SK-N-SH treated with all-trans-retinoic acid at 6 μM for 48 hours (cell line): ENCODE results near the gene KLF5.
A peak's percentile ranks its signal among the peaks of the same experiment; 100 is the strongest.
"Not testable (repeated sequence)": the region's sequence is repeated elsewhere in the genome, so short reads cannot be mapped to it uniquely, and the experiment has no call there.

Experiments used
- ATAC-seq: fragments of 200-7000 bp; cut with Tn5 transposase; 3 replicates; pipeline ENCODE4 v1.9.1; 2020; ENCODE audit warnings: mild to moderate bottlenecking, moderate library complexity
- ARNTL ChIP-seq: fragments of 450-650 bp; formaldehyde crosslinking; IDR thresholded peaks from 2 replicates; pipeline ENCODE4 v1.5.0; 2020; ENCODE audit warnings: low read depth, mild to moderate bottlenecking, moderate library complexity, borderline replicate concordance
- BACH2 ChIP-seq: fragments of 250-450 bp; sonication (Bioruptor Pico); IDR thresholded peaks from 2 replicates; pipeline ENCODE4 v1.9.0; 2021; ENCODE audit warnings: mild to moderate bottlenecking, borderline replicate concordance
- CREB5 ChIP-seq: fragments of 250-450 bp; sonication (Bioruptor Pico); IDR thresholded peaks from 2 replicates; pipeline ENCODE4 v1.5.1; 2020; ENCODE audit warnings: low read depth, mild to moderate bottlenecking, moderate library complexity
- CSRNP3 ChIP-seq: fragments of 250-450 bp; sonication (Bioruptor Pico); IDR thresholded peaks from 2 replicates; pipeline ENCODE4 v1.5.1; 2021; ENCODE audit warnings: mild to moderate bottlenecking, moderate library complexity
- GLIS3 ChIP-seq: fragments of 250-450 bp; sonication (Bioruptor Pico); IDR thresholded peaks from 2 replicates; pipeline ENCODE4 v1.5.0; 2020; ENCODE audit warnings: mild to moderate bottlenecking, moderate library complexity
- ISL1 ChIP-seq: fragments of 250-450 bp; sonication (Bioruptor Pico); IDR thresholded peaks from 2 replicates; pipeline ENCODE4 v2.1.2; 2022; ENCODE audit warnings: mild to moderate bottlenecking, moderate library complexity
- OSR1 ChIP-seq: fragments of 250-450 bp; sonication (Bioruptor Pico); IDR thresholded peaks from 2 replicates; pipeline ENCODE4 v1.8.0; 2022; ENCODE audit warnings: moderate library complexity, mild to moderate bottlenecking, inconsistent platforms
- PATZ1 ChIP-seq: fragments of 250-450 bp; sonication (Bioruptor Pico); IDR thresholded peaks from 2 replicates; pipeline ENCODE4 v1.8.0; 2020; ENCODE audit warnings: mild to moderate bottlenecking, moderate library complexity, borderline replicate concordance
- POU6F1 ChIP-seq: fragments of 250-450 bp; sonication (Bioruptor Pico); IDR thresholded peaks from 2 replicates; pipeline ENCODE4 v1.8.0; 2021; ENCODE audit warnings: low read depth, mild to moderate bottlenecking, moderate library complexity, borderline replicate concordance
- PPARA ChIP-seq: fragments of 250-450 bp; sonication (Bioruptor Pico); IDR thresholded peaks from 2 replicates; pipeline ENCODE4 v1.5.0; 2020; ENCODE audit warnings: mild to moderate bottlenecking, borderline replicate concordance
- RARB ChIP-seq: fragments of 250-450 bp; sonication (Bioruptor Pico); IDR thresholded peaks from 2 replicates; pipeline ENCODE4 v1.8.0; 2021; ENCODE audit warnings: mild to moderate bottlenecking, moderate library complexity
- TCF4 ChIP-seq: fragments of 250-450 bp; sonication (Bioruptor Pico); IDR thresholded peaks from 2 replicates; pipeline ENCODE4 v1.8.0; 2021; ENCODE audit warnings: mild to moderate bottlenecking, moderate library complexity, borderline replicate concordance
- TOX ChIP-seq: fragments of 250-450 bp; sonication (Bioruptor Pico); IDR thresholded peaks from 2 replicates; pipeline ENCODE4 v1.8.0; 2021; ENCODE audit warnings: mild to moderate bottlenecking, moderate library complexity, borderline replicate concordance
- TSHZ2 ChIP-seq: fragments of 250-450 bp; sonication (Bioruptor Pico); IDR thresholded peaks from 2 replicates; pipeline ENCODE4 v1.5.0; 2020; ENCODE audit warnings: mild to moderate bottlenecking, moderate library complexity
- ZC3H10 ChIP-seq: fragments of 250-450 bp; sonication (Bioruptor Pico); IDR thresholded peaks from 2 replicates; pipeline ENCODE4 v1.5.1; 2021; ENCODE audit warnings: mild to moderate bottlenecking, moderate library complexity
- ZFP3 ChIP-seq: fragments of 250-450 bp; sonication (Bioruptor Pico); IDR thresholded peaks from 2 replicates; pipeline ENCODE4 v1.5.0; 2020; ENCODE audit warnings: mild to moderate bottlenecking, moderate library complexity
- ZNF565 ChIP-seq: fragments of 450-650 bp; formaldehyde crosslinking; conservative IDR thresholded peaks from 2 replicates; pipeline ENCODE4 v1.5.0; 2020; ENCODE audit warnings: low read depth, mild to moderate bottlenecking, moderate library complexity
- ZNF70 ChIP-seq: fragments of 450-650 bp; formaldehyde crosslinking; IDR thresholded peaks from 2 replicates; pipeline ENCODE4 v1.5.0; 2020; ENCODE audit warnings: mild to moderate bottlenecking, moderate library complexity
- ZNF8 ChIP-seq: fragments of 450-650 bp; formaldehyde crosslinking; IDR thresholded peaks from 2 replicates; pipeline ENCODE4 v1.5.0; 2020; ENCODE audit warnings: mild to moderate bottlenecking, moderate library complexity

KLF5 gene

GRCh38 chr13:73045031-73045430, 13.8 kb upstream of the KLF5 start:
- no peak for TF ChIP-seq POU6F1 (CRISPR knock-in tag)
- no peak for TF ChIP-seq PPARA
- no peak for TF ChIP-seq ZC3H10 (CRISPR knock-in tag)
- TF ChIP-seq OSR1 (CRISPR knock-in tag), result no peak
- TF ChIP-seq ISL1 (CRISPR knock-in tag), result no peak
- no peak for TF ChIP-seq TCF4 (CRISPR knock-in tag)
- TF ChIP-seq ZNF8 (CRISPR knock-in tag), result no peak
- TF ChIP-seq ARNTL (CRISPR knock-in tag), result no peak
- TF ChIP-seq ZFP3 (CRISPR knock-in tag), result no peak
- no peak for TF ChIP-seq PATZ1 (CRISPR knock-in tag)
- TF ChIP-seq ZNF70 (CRISPR knock-in tag), result no peak
- no peak for TF ChIP-seq TOX (CRISPR knock-in tag)
- TF ChIP-seq CSRNP3, result no peak
- TF ChIP-seq RARB, result no peak

GRCh38 chr13:73048615-73049014, 10.2 kb upstream of the KLF5 start:
- ATAC-seq, result not testable (repeated sequence)

More at GRCh38 chr13:73045031-73045430, 13.8 kb upstream of the KLF5 start:
- no peak for ATAC-seq

GRCh38 chr13:73054712-73055111, 4.1 kb upstream of the KLF5 start:
- TF ChIP-seq TCF4 (CRISPR knock-in tag) (no peak), TOX (CRISPR knock-in tag) (no peak), CREB5 (no peak)
- no peak for ATAC-seq

GRCh38 chr13:73055813-73056564, 2.8 kb upstream of the KLF5 start:
- ATAC-seq, result peak; percentile 46
- TF ChIP-seq ISL1 (CRISPR knock-in tag) (peak; percentile 90), ZNF70 (CRISPR knock-in tag) (no peak), ZC3H10 (CRISPR knock-in tag) (0 out of 2 replicates have a peak, but pooled peaks have one; percentile 12), TOX (CRISPR knock-in tag) (peak; percentile 19; the same call in 1 of the 2 replicates)
- TF ChIP-seq, all 23 proteins: peak for 3

GRCh38 chr13:73056565-73056962, 2.2 kb upstream of the KLF5 start:
- TF ChIP-seq TOX (CRISPR knock-in tag), result no peak
- TF ChIP-seq TSHZ2 (CRISPR knock-in tag), result no peak
- no peak for TF ChIP-seq ZNF565 (CRISPR knock-in tag)
- TF ChIP-seq GLIS3 (CRISPR knock-in tag), result no peak
- TF ChIP-seq ZC3H10 (CRISPR knock-in tag), result no peak
- TF ChIP-seq ARNTL (CRISPR knock-in tag), result no peak
- TF ChIP-seq PATZ1 (CRISPR knock-in tag), result no peak
- no peak for TF ChIP-seq BACH2 (CRISPR knock-in tag)
- no peak for TF ChIP-seq ZFP3 (CRISPR knock-in tag)
- TF ChIP-seq PPARA, result no peak
- no peak for TF ChIP-seq TCF4 (CRISPR knock-in tag)
- no peak for ATAC-seq
